Activated CD8-positive, alpha-beta memory T cell treated with anti-CD3 and anti-CD28 coated beads, Interleukin-2, amount 50 U/mL, for 4 hours (primary cell): ENCODE data around the gene ARFIP1.
"Not testable (repeated sequence)": the region's sequence is repeated elsewhere in the genome, so short reads cannot be mapped to it uniquely, and the experiment has no call there.

Experiments used
- DNase-seq: peaks from one replicate; pipeline ENCODE4 v3.0.0-alpha.2; 2020

ARFIP1 gene

GRCh38 chr4:152785639-152786615, 6.2 kb downstream of the ARFIP1 start:
- DNase-seq: no peak

- no peak for DNase-seq
Observed at GRCh38 chr4:152786627-152787026, 6.9 kb downstream of the ARFIP1 start.

- no peak for DNase-seq
Observed at GRCh38 chr4:152795891-152796290, 16.1 kb downstream of the ARFIP1 start.

GRCh38 chr4:152803541-152803940, 23.8 kb downstream of the ARFIP1 start:
- DNase-seq: no peak

GRCh38 chr4:152805071-152805650, 25.4 kb downstream of the ARFIP1 start:
- DNase-seq: no peak

- no peak for DNase-seq
Observed at GRCh38 chr4:152805818-152806217, 26.1 kb downstream of the ARFIP1 start.

GRCh38 chr4:152806501-152807125, 26.9 kb downstream of the ARFIP1 start:
- DNase-seq: no peak

GRCh38 chr4:152807294-152807829, 27.6 kb downstream of the ARFIP1 start:
- no peak for DNase-seq

- no peak for DNase-seq
Observed at GRCh38 chr4:152808670-152809069, 28.9 kb downstream of the ARFIP1 start.

GRCh38 chr4:152810715-152811287, 31.0 kb downstream of the ARFIP1 start:
- DNase-seq: no peak

- no peak for DNase-seq
Observed at GRCh38 chr4:152815078-152815477, 35.3 kb downstream of the ARFIP1 start.

- DNase-seq: no peak
Observed at GRCh38 chr4:152817331-152817730, 37.6 kb downstream of the ARFIP1 start.

GRCh38 chr4:152819026-152819645, 39.4 kb downstream of the ARFIP1 start:
- no peak for DNase-seq

- no peak for DNase-seq
Observed at GRCh38 chr4:152820073-152820472, 40.3 kb downstream of the ARFIP1 start.

- DNase-seq: no peak
Observed at GRCh38 chr4:152822323-152822722, 42.6 kb downstream of the ARFIP1 start.

GRCh38 chr4:152824561-152824960, 44.8 kb downstream of the ARFIP1 start:
- DNase-seq: no peak

GRCh38 chr4:152825336-152825735, 45.6 kb downstream of the ARFIP1 start:
- no peak for DNase-seq

GRCh38 chr4:152828122-152828521, 48.4 kb downstream of the ARFIP1 start:
- DNase-seq: no peak

- DNase-seq: no peak
Observed at GRCh38 chr4:152831416-152831815, 51.7 kb downstream of the ARFIP1 start.

- no peak for DNase-seq
Observed at GRCh38 chr4:152836936-152837335, 57.2 kb downstream of the ARFIP1 start.

- not testable (repeated sequence) for DNase-seq
Observed at GRCh38 chr4:152839729-152840128, 60.0 kb downstream of the ARFIP1 start.

GRCh38 chr4:152843481-152844090, 63.8 kb downstream of the ARFIP1 start:
- no peak for DNase-seq
